ENCODE results near the gene LRMDA. TPM values are rescaled to one million over a fixed set of nuclear protein-coding genes. Genes with fewer than 3 reads are reported as not detected.

LRMDA gene
- total RNA-seq, 1 experiment from 2014 or later, result 4.8 TPM

DNA sequence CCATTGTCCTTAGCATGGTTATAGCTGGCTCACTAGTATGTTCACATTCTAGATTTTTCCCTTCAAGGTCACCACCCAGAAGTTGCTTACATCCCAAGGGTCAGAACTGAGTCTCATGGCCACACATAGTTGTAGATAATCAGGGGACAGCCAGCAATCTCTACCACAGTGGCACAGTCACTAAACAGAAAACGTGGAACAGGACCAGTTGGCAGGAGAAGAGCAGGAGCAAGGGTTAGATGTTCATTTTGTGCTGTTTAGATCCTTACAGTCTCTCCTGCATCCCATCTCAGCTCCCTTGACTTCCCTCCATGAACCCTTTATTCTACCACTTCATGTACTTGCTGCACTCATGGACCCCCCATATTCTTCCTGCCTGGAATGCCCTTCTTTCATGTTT is 73.9 kb downstream of the LRMDA start:
- H3K9me3 ChIP-seq (ENCODE audit: control insufficient read depth in 1 of 2, insufficient read depth in 1 of 2, low read depth in 1 of 2, low read length in 2 of 2), result no peaks in the 10 kb centered on the region
- no peak for TF ChIP-seq POLR2A (IDR thresholded peaks at IDR 0.05; ENCODE audit: borderline replicate concordance, extremely low read depth, insufficient read depth, insufficient read length)
- no peak for TF ChIP-seq EGR1 (IDR thresholded peaks at IDR 0.05; ENCODE audit: low read depth)
- no peak for TF ChIP-seq EZH2phosphoT487 (IDR thresholded peaks at IDR 0.05; ENCODE audit: borderline replicate concordance)
- TF ChIP-seq CTCF (IDR thresholded peaks at IDR 0.05 in 2 of 3, conservative IDR thresholded peaks at IDR 0.05 in 1 of 3; ENCODE audit: borderline replicate concordance in 1 of 3, insufficient read depth in 1 of 3, low read depth in 2 of 3, low read length in 2 of 3), result no peak
- no peak for TF ChIP-seq ZBTB33 (IDR thresholded peaks at IDR 0.05; ENCODE audit: extremely low read depth, insufficient replicate concordance, low read length)
- TF ChIP-seq TCF7L2 (IDR thresholded peaks at IDR 0.05; ENCODE audit: borderline replicate concordance, extremely low read depth, insufficient read depth, insufficient read length), result no peak
- TF ChIP-seq FOSL1 (IDR thresholded peaks at IDR 0.05; ENCODE audit: low read depth), result no peak
- no peak for TF ChIP-seq SIN3A (IDR thresholded peaks at IDR 0.05; ENCODE audit: low read depth)
- no peak for TF ChIP-seq POLR2AphosphoS5 (IDR thresholded peaks at IDR 0.05; ENCODE audit: low read depth, low read length)
- no peak for TF ChIP-seq EZH2 (IDR thresholded peaks at IDR 0.05)
- no peak for TF ChIP-seq ZNF274 (IDR thresholded peaks at IDR 0.05; ENCODE audit: low read depth, low read length)
- no peaks in the 10 kb centered on the region for H3K27me3 ChIP-seq (ENCODE audit: insufficient read depth, low read length)
- no peak overlapping the region for H3K27ac ChIP-seq (ENCODE audit: low read depth, low read length)
- no peaks in the 10 kb centered on the region for H4K20me1 ChIP-seq (ENCODE audit: insufficient read depth)
- ChIA-PET RAD21 (ENCODE audit: low non-redundant PET in 1 of 2, low total read pairs in 2 of 2, uncharacterized antibody in 2 of 2, unreplicated experiment in 2 of 2) (no interaction called here), CTCF (no interaction called here), POLR2A (no interaction called here)
- H3K79me2 ChIP-seq (ENCODE audit: insufficient read depth, low read length), result no peaks in the 10 kb centered on the region
- DNase-seq (ENCODE audit: low read depth, low spot score) (no peak), ATAC-seq (no peak)
- H3K9me2 ChIP-seq (ENCODE audit: insufficient read depth), result no peaks in the 10 kb centered on the region
- H3K9ac ChIP-seq (ENCODE audit: low read length), result no peak overlapping the region
- no peak overlapping the region for H3K4me2 ChIP-seq (ENCODE audit: low read length)
- H2AFZ ChIP-seq (ENCODE audit: low read depth, low read length, poor library complexity, severe bottlenecking), result no peak overlapping the region
- H3K4me1 ChIP-seq (ENCODE audit: control insufficient read depth in 1 of 2, insufficient read depth in 2 of 2, low read length in 2 of 2), result peaks cover 0 to 16% of the 10 kb centered on the region in 2 experiments; a peak in 2 of 4 replicates
- no TSS peak for BruUV-seq (replicated peaks)
- H3K4me3 ChIP-seq (replicated peaks in 1 of 2; ENCODE audit: low read depth in 1 of 2, low read length in 2 of 2), result no peak overlapping the region
- intact Hi-C loops (cut with micrococcal nuclease), result no loop called here
- no peaks in the 10 kb centered on the region for H3K36me3 ChIP-seq (ENCODE audit: control insufficient read depth in 1 of 2, insufficient read depth in 2 of 2, low read length in 2 of 2)

All from HCT116 (cell line).